NT2/D1 (cell line): Measurements from ENCODE around the gene C12orf54.

Experiments used
- SUZ12 ChIP-seq: IDR thresholded peaks from 2 replicates; pipeline ENCODE4 v1.6.1; 2011; ENCODE audit not compliant: insufficient read length, insufficient read depth; ENCODE audit errors: extremely low read depth
- YY1 ChIP-seq: IDR thresholded peaks from 2 replicates; pipeline ENCODE4 v1.6.1; 2011; ENCODE audit not compliant: insufficient read length, insufficient read depth
- ZNF274 ChIP-seq: IDR thresholded peaks from 2 replicates; pipeline ENCODE4 v1.6.1; 2011; ENCODE audit warnings: mild to moderate bottlenecking, low read depth, low read length

- TF ChIP-seq YY1 (no peak), ZNF274 (no peak), SUZ12 (no peak)
Measured at GRCh38 chr12:48442179-48442847, 40.0 kb upstream of the C12orf54 start.
